H1 (cell line): Measurements from ENCODE around the gene FAM193B. TPM values are rescaled to one million over a fixed set of nuclear protein-coding genes. Genes with fewer than 3 reads are reported as not detected.
A peak's percentile ranks its signal among the peaks of the same experiment; 100 is the strongest.

Experiments used
- CTCF ChIA-PET: fragments of 300-600 bp; sonication (Branson Sonifier 250); formaldehyde crosslinking; loops from one replicate; lab custom pipeline; 2021; ENCODE audit not compliant: partially characterized antibody; lab: Charles Lee
- POLR2A ChIA-PET: fragments of 300-600 bp; sonication (Branson Sonifier 250); formaldehyde crosslinking; loops from one replicate; lab custom pipeline; 2021; ENCODE audit warnings: inconsistent platforms; ENCODE audit not compliant: partially characterized antibody; lab: Charles Lee
- DNase-seq, 2 experiments: peaks; one replicate each; pipeline versions ENCODE4 v3.0.0 to v3.0.0-alpha.2; 2010 to 2022; ENCODE audit warnings: low spot score in 2 of 2, low read depth in 1 of 2, mixed read lengths in 1 of 2
- FAIRE-seq: peaks from 2 replicates; lab custom pipeline; 2011; peaks lifted over from hg19 to GRCh38; lab: Jason Lieb, UNC
- H2AFZ ChIP-seq: 2 replicates; pipeline ENCODE4 v1.8.1; 2012; ENCODE audit warnings: low read length, inconsistent platforms
- H2AK5ac ChIP-seq: 2 replicates; pipeline ENCODE4 v1.6.1; 2013; ENCODE audit warnings: low read depth, low read length
- H2BK120ac ChIP-seq: replicated peaks from 2 replicates; pipeline ENCODE3; 2013; ENCODE audit warnings: low read depth, low read length, inconsistent platforms
- H2BK12ac ChIP-seq: 2 replicates; pipeline ENCODE4 v1.6.1; 2013; ENCODE audit warnings: low read depth, low read length
- H2BK15ac ChIP-seq: 2 replicates; pipeline ENCODE4 v1.6.1; 2013; ENCODE audit warnings: low read length
- H2BK20ac ChIP-seq: 2 replicates; pipeline ENCODE4 v1.6.1; 2013; ENCODE audit warnings: low read length
- H2BK5ac ChIP-seq: 2 replicates; pipeline ENCODE4 v1.6.1; 2013; ENCODE audit warnings: low read depth, low read length
- H3K14ac ChIP-seq: 2 replicates; pipeline ENCODE4 v1.6.1; 2013; ENCODE audit warnings: inconsistent platforms; ENCODE audit not compliant: insufficient read length
- H3K18ac ChIP-seq: 2 replicates; pipeline ENCODE4 v1.6.1; 2013; ENCODE audit warnings: low read length; ENCODE audit errors: extremely low read depth
- H3K23ac ChIP-seq: 2 replicates; pipeline ENCODE4 v1.6.1; 2013; ENCODE audit warnings: inconsistent platforms; ENCODE audit not compliant: insufficient read length
- H3K23me2 ChIP-seq: 2 replicates; pipeline ENCODE4 v1.6.1; 2013; ENCODE audit warnings: low read depth, low read length
- H3K27ac ChIP-seq: 2 replicates; pipeline ENCODE4 v1.6.1; 2011; ENCODE audit warnings: low read depth, low read length, inconsistent platforms
- H3K27me3 ChIP-seq, 4 experiments: replicated peaks in 1 of 4; 1 replicate in 1 of 4; 2 replicates in 3 of 4; pipeline versions ENCODE4 v1.6.1 to v1.8.1; 2011 to 2013; ENCODE audit warnings: low read length in 3 of 4, mild to moderate bottlenecking in 3 of 4, inconsistent platforms in 2 of 4, mixed read lengths in 2 of 4, moderate library complexity in 1 of 4; ENCODE audit not compliant: control insufficient read depth in 3 of 4, insufficient read depth in 3 of 4; ENCODE audit errors: extremely low read depth in 1 of 4
- H3K36me3 ChIP-seq, 4 experiments: 2 replicates each; pipeline versions ENCODE4 v1.6.1 to v1.8.1; 2011 to 2013; ENCODE audit warnings: mild to moderate bottlenecking in 4 of 4, low read length in 3 of 4, moderate library complexity in 2 of 4, control low read depth in 1 of 4, inconsistent platforms in 1 of 4; ENCODE audit not compliant: insufficient read depth in 4 of 4, control insufficient read depth in 2 of 4
- H3K4ac ChIP-seq: replicated peaks from 2 replicates; pipeline ENCODE3; 2013; ENCODE audit warnings: low read length, low read depth, mixed read lengths, inconsistent platforms; ENCODE audit not compliant: insufficient read length
- H3K4me1 ChIP-seq, 4 experiments: replicated peaks in 1 of 4; 1 replicate in 1 of 4; 2 replicates in 3 of 4; pipeline versions ENCODE4 v1.6.1 to v1.8.1; 2011 to 2013; ENCODE audit warnings: low read length in 3 of 4, inconsistent platforms in 2 of 4, mixed read lengths in 1 of 4; ENCODE audit not compliant: insufficient read depth in 4 of 4, control insufficient read depth in 3 of 4
- H3K4me2 ChIP-seq, 2 experiments: 2 replicates each; pipeline versions ENCODE4 v1.6.1 to v1.8.1; 2011 to 2013; ENCODE audit warnings: low read depth in 2 of 2, low read length in 2 of 2, control low read depth in 1 of 2, inconsistent platforms in 1 of 2, mild to moderate bottlenecking in 1 of 2; ENCODE audit not compliant: insufficient read depth in 1 of 2
- H3K4me3 ChIP-seq, 4 experiments: fragments of 200-600, 300-600 bp in 1 of 4; sonication (generic), shearing (Covaris generic), sonication (Bioruptor Twin) in 1 of 4; 2 replicates each; pipeline versions ENCODE4 v1.5.1 to v1.8.1; 2011 to 2016; ENCODE audit warnings: low read length in 4 of 4, low read depth in 3 of 4, control low read depth in 2 of 4, inconsistent platforms in 2 of 4, mild to moderate bottlenecking in 2 of 4, mixed read lengths in 1 of 4, moderate library complexity in 1 of 4; ENCODE audit not compliant: insufficient read depth in 2 of 4; ENCODE audit errors: extremely low read depth in 1 of 4
- H3K56ac ChIP-seq: replicated peaks from 2 replicates; pipeline ENCODE3; 2013; ENCODE audit warnings: low read depth, mild to moderate bottlenecking, mixed read lengths, low read length, inconsistent platforms; ENCODE audit not compliant: insufficient read length
- H3K79me1 ChIP-seq: 2 replicates; pipeline ENCODE4 v1.6.1; 2013; ENCODE audit warnings: low read depth, low read length, control low read depth
- H3K79me2 ChIP-seq, 2 experiments: 2 replicates each; pipeline versions ENCODE4 v1.6.1 to v1.8.1; 2012 to 2013; ENCODE audit warnings: low read length in 2 of 2, mild to moderate bottlenecking in 2 of 2, inconsistent platforms in 1 of 2; ENCODE audit not compliant: insufficient read depth in 2 of 2, control insufficient read depth in 1 of 2
- H3K9ac ChIP-seq, 4 experiments: replicated peaks in 1 of 4; 1 replicate in 1 of 4; 2 replicates in 3 of 4; pipeline versions ENCODE4 v1.6.1 to v1.8.1; 2011 to 2013; ENCODE audit warnings: low read depth in 3 of 4, low read length in 3 of 4, control low read depth in 2 of 4, mild to moderate bottlenecking in 2 of 4, moderate library complexity in 2 of 4, inconsistent platforms in 1 of 4; ENCODE audit errors: extremely low read depth in 1 of 4
- H3K9me3 ChIP-seq, 2 experiments: 2 replicates each; pipeline versions ENCODE4 v1.6.1 to v1.8.1; 2012 to 2013; ENCODE audit warnings: mild to moderate bottlenecking in 2 of 2, moderate library complexity in 2 of 2, control low read depth in 1 of 2, inconsistent platforms in 1 of 2, low read depth in 1 of 2, low read length in 1 of 2, mixed read lengths in 1 of 2; ENCODE audit not compliant: insufficient read depth in 2 of 2
- H4K20me1 ChIP-seq, 2 experiments: replicated peaks in 1 of 2; 2 replicates each; pipeline versions ENCODE3 to v1.8.1; 2011 to 2013; ENCODE audit warnings: inconsistent platforms in 2 of 2, low read length in 2 of 2, mild to moderate bottlenecking in 1 of 2; ENCODE audit not compliant: insufficient read depth in 2 of 2, control insufficient read depth in 1 of 2
- H4K5ac ChIP-seq: 2 replicates; pipeline ENCODE4 v1.6.1; 2013; ENCODE audit warnings: low read length, low read depth, mixed read lengths, inconsistent platforms; ENCODE audit not compliant: insufficient read length
- H4K8ac ChIP-seq: 2 replicates; pipeline ENCODE4 v1.8.0; 2013; ENCODE audit warnings: mild to moderate bottlenecking, moderate library complexity, low read length, inconsistent platforms; ENCODE audit not compliant: insufficient read depth; ENCODE audit errors: extremely low read depth
- H4K91ac ChIP-seq: replicated peaks from 2 replicates; pipeline ENCODE3; 2013; ENCODE audit warnings: low read length, mixed read lengths, inconsistent platforms; ENCODE audit not compliant: insufficient read length
- MAFK ChIP-seq: IDR thresholded peaks from 2 replicates; pipeline ENCODE4 v1.6.1; 2012; ENCODE audit warnings: low read depth, mild to moderate bottlenecking, improper control_type of control experiment, low read length
- YY1 ChIP-seq: IDR thresholded peaks from 2 replicates; pipeline ENCODE4 v1.6.1; 2011; ENCODE audit warnings: low read depth, mild to moderate bottlenecking, low read length
- WGBS, 2 experiments: shearing (Covaris generic) in 1 of 2; methylation state at CpG; one replicate each; pipeline versions ENCODE4 v1.1.6 to v1.1.7; 2013 to 2015; ENCODE audit warnings: low lambda C conversion rate in 2 of 2, mixed read lengths in 2 of 2, inconsistent platforms in 1 of 2, low coverage in 1 of 2, missing lambda C conversion rate in 1 of 2; ENCODE audit not compliant: insufficient replicate concordance in 2 of 2, insufficient coverage in 1 of 2, insufficient read length in 1 of 2; ENCODE audit errors: extremely low coverage in 1 of 2, missing lambda C conversion rate in 1 of 2; 5-methylcytosine and 5-hydroxymethylcytosine counted together
- polyA plus RNA-seq, 7 experiments: library from polyadenylated mRNA; depleted of rRNA in 3 of 7; stranded (reverse) in 5 of 7; unstranded in 2 of 7; fragments of >200 nt in 5 of 7; fragments of 200-250 nt in 2 of 7; gene quantifications; 1 replicate in 5 of 7; 2 replicates in 1 of 7; 4 replicates in 1 of 7; pipeline versions ENCODE4 v1.2.1 to v1.2.3, GENCODE V29; 2011 to 2013; ENCODE audit warnings: missing spikeins in 2 of 7, mixed read lengths in 2 of 7
- total RNA-seq: library from RNA; stranded (reverse); fragmentation: NEBNext Ultra II Directional; extraction: Animal tissue kit (Norgen Biotek cat#: 25700); gene quantifications from 2 replicates; pipeline ENCODE4 v1.2.1, GENCODE V29; 2021

Gene FAM193B
- total and polyA plus RNA-seq, 2 of the 8 experiments (the other 6 are each of a cell fraction or from before 2014, with no cell fraction given), result 49.9 to 69.8 TPM

DNA sequence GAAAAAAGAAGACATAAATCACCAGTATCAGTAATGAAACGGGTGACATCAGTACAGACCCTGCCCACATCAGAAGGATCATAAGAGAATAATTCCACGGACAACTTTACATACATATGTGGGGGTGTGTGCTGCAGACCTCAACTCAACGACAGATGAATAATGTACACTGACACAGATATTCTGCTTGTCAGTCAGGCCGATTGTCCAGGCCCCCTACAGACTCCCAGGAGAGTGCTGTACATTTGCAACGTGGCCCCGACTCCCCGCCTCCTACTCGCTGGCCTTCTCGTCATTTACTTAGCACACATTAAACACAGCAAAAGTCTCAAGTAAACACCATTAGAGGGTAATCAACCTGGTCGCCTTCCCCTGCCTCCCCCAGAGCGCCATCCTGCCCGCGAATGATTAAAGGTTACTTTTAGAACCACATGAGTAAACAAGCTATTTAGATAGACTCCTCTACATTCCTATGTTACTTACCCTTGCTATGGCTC is 34.1 kb upstream of the FAM193B start:
- Histone ChIP-seq H4K20me1 (no peaks in the 10 kb centered on the region), H2BK12ac (no peak overlapping the region), H3K14ac (no peak overlapping the region), H2AK5ac (no peak overlapping the region), H3K9me3 (no peaks in the 10 kb centered on the region), H4K91ac (no peak overlapping the region), H3K4me2 (no peak overlapping the region), H3K18ac (no peak overlapping the region), H3K79me2 (peaks cover 0 to 4% of the 10 kb centered on the region in 2 experiments; a peak in 1 of 4 replicates), H2BK5ac (no peak overlapping the region), H3K56ac (no peak overlapping the region), H3K4me3 (no peak overlapping the region), H3K36me3 (peaks cover under 1 to 2% (median 1%) of the 10 kb centered on the region in 4 experiments; a peak in 5 of 8 replicates), H4K8ac (peak overlapping the region; percentile 51; the same call in 1 of the 2 replicates), H3K27me3 (peaks cover 0 to 6% (median 1%) of the 10 kb centered on the region in 4 experiments; a peak in 1 of 7 replicates), H2BK120ac (no peak overlapping the region), H3K79me1 (no peaks in the 10 kb centered on the region; the same call in 1 of the 2 replicates), H3K23ac (no peak overlapping the region), H2BK15ac (no peak overlapping the region), H4K5ac (no peak overlapping the region), H3K9ac (no peak overlapping the region), H3K4ac (no peak overlapping the region), H2AFZ (no peak overlapping the region), H2BK20ac (no peak overlapping the region), H3K23me2 (peaks cover 2% of the 10 kb centered on the region; the same call in 1 of the 2 replicates), H3K4me1 (no peaks in the 10 kb centered on the region), H3K27ac (no peak overlapping the region)
- WGBS, 2 experiments, result 73% methylated on average over 13 of the region's 13 CpGs; no CpG with 5 or more reads in 1 of the 2 experiments
- ChIA-PET POLR2A (no interaction called here), CTCF (no interaction called here)
- no peak for TF ChIP-seq MAFK
- TF ChIP-seq YY1, result no peak
- FAIRE-seq, result no peak
- no peak for DNase-seq
